ENCODE results near the gene AGBL1. TPM values are rescaled to one million over a fixed set of nuclear protein-coding genes. Genes with fewer than 3 reads are reported as not detected.

The AGBL1 gene
- total RNA-seq, 1 donor, result not detected

DNA sequence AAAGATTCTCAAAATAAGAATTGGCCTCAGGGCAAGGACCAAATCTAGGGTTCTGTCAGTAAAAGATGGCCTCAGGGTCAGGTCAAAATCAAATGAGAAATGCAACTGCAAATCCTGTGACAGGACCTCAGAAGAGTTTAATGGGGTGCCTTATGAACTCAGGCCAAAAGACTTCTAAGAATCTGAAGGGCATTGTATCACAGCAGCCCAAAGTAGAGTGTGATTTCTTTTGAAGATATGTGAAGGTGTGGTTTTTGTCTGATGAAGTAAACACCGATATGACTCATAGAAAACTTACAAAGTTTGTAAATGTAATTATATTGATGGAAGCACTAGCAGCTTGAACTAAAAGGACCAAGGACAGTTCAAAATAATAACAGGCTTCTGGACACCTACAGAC, 966.1 kb downstream of the AGBL1 start:
- DNase-seq (ENCODE audit: low read depth), result no peak
- no peak overlapping the region for H3K4me3 ChIP-seq (ENCODE audit: low read depth, low read length)
- TF ChIP-seq, protein P1, sequence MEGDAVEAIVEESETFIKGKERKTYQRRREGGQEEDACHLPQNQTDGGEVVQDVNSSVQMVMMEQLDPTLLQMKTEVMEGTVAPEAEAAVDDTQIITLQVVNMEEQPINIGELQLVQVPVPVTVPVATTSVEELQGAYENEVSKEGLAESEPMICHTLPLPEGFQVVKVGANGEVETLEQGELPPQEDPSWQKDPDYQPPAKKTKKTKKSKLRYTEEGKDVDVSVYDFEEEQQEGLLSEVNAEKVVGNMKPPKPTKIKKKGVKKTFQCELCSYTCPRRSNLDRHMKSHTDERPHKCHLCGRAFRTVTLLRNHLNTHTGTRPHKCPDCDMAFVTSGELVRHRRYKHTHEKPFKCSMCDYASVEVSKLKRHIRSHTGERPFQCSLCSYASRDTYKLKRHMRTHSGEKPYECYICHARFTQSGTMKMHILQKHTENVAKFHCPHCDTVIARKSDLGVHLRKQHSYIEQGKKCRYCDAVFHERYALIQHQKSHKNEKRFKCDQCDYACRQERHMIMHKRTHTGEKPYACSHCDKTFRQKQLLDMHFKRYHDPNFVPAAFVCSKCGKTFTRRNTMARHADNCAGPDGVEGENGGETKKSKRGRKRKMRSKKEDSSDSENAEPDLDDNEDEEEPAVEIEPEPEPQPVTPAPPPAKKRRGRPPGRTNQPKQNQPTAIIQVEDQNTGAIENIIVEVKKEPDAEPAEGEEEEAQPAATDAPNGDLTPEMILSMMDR (IDR thresholded peaks at IDR 0.05; ENCODE audit: insufficient read depth, low read depth, low read length), result no peak

GRCh38 chr15:87047203-87047965, 967.7 kb downstream of the AGBL1 start:
- TF ChIP-seq, protein P1 (IDR thresholded peaks at IDR 0.05; ENCODE audit: insufficient read depth, low read depth, low read length), result no peak
- H3K4me3 ChIP-seq (ENCODE audit: low read depth, low read length), result no peak overlapping the region
- DNase-seq (ENCODE audit: low read depth), result no peak

Small RNA genes lying within 50 kb of the gene (small RNA-seq; reads per million reads assigned to genes)
- gene RF00284 (not detected), gene RNA5SP400 (not detected)
